Upper lobe of left lung (tissue), 4 donors: ENCODE data around the gene PLS1.

Experiments
- CTCF ChIP-seq, 6 experiments: fragments of 450-650 bp in 4 of 6; fragments of 200-600 bp in 2 of 6; sonication (generic) in 2 of 6; IDR thresholded peaks; one replicate each; pipeline ENCODE4 v1.5.1; 2016 to 2019; ENCODE audit warnings: antibody characterized with exemption in 6 of 6
- EP300 ChIP-seq, 4 donors: sonication (generic); formaldehyde crosslinking; IDR thresholded peaks; one replicate each; pipeline ENCODE4 v1.5.1; 2017; ENCODE audit warnings: antibody characterized with exemption in 4 of 4, control low read depth in 2 of 4
- POLR2A ChIP-seq, 4 donors: fragments of 450-650 bp; IDR thresholded peaks; one replicate each; pipeline ENCODE4 v1.5.1; 2016 to 2017; ENCODE audit warnings: antibody characterized with exemption in 4 of 4, mild to moderate bottlenecking in 2 of 4
- POLR2AphosphoS5 ChIP-seq, 2 donors: sonication (generic); formaldehyde crosslinking; IDR thresholded peaks; one replicate each; pipeline ENCODE4 v1.5.1; 2017; ENCODE audit warnings: antibody characterized with exemption in 2 of 2

- TF ChIP-seq POLR2A (IDR thresholded peaks at IDR 0.05) (no peak), CTCF (IDR thresholded peaks at IDR 0.05) (no peak), EP300 (IDR thresholded peaks at IDR 0.05) (no peak), POLR2AphosphoS5 (IDR thresholded peaks at IDR 0.05) (no peak)
Observed at GRCh38 chr3:142664311-142664710, 68.1 kb downstream of the PLS1 start.
